ENCODE measurements around the gene ZFPM1.
A peak's percentile ranks its signal among the peaks of the same experiment; 100 is the strongest.

ZFPM1 gene

DNA sequence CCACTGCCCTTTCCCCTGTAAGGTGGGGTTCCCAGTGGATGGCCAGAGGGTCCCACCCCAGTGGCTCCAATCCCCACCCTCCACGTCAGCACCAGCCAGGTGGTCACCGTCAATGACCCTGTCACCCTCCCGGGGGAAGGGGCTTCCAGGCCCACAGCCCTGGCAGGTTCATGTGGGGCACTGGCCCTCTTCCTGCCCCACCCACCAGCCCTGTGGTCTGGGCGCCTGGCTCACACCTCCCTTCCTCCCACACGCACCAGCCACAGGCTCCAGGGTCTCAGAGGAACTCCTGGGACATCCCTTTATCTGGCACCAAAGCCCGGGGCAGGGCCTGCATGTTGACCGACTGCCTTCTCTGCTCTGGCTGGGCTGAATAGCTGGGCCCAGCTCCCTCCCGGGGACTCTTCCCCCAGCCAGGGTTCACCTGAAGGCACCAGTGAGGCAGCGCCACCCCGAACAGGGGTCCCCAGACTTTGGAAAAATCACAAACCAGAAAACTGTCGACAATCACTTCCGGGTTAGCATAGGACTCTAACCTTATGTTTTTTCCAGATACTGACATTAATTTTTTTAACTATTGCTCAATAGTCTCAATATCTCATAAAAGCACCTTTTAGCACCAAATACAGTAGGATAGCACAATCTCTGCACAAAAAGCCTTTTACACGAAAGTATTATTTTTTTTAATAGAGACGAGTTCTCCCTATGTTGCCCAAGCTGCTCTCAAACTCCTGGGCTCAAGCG lies 95.2 kb downstream of the ZFPM1 start:
- DNase-seq: no peak

DNA sequence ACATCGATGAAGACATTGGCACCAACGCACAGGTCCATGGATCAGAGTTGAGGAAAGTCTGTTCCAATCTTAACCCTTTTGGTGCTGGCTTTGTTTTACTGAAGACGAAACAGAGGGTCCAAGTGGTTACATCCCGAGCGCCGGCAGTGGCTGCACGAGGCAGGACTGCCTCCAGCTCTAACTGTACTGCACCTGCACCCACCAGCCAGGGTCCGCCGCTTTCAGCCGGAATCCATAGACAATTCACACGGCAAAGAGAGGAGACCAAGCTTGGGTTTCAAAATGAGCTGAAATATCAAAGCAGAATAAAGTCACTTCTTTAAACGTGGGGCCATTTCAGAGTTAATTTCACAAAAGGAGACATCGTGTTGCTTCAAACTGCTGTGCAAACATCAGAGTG lies 95.9 kb downstream of the ZFPM1 start:
- no peak for DNase-seq

DNA sequence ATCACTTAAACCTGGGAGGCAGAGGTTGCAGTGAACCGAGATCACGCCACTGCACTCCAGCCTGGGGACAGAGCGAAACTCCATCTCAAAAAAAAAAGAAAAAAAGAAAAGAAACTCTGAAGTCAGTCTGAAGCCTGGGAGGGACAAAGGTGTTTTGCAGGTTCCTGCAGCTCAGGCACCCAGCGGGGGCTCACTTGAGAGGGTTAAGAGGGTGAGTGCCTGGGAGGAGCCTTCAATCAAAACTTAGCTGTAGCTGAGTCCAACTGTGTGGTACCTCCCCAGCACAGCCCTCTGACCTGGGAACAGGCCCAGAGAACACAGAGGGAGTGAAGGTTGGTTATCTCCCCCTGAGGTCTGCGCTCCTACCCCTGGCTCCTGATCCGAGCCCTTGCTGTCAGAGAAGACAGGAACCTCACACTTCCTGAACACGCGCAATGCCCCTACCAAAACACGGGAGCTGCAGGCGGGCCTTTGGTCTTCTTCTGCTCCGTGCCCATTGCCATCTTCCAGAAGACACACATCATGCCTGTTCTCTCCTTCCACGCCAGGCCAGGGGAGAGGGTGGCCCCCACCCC lies 96.7 kb downstream of the ZFPM1 start:
- DNase-seq: no peak

DNA sequence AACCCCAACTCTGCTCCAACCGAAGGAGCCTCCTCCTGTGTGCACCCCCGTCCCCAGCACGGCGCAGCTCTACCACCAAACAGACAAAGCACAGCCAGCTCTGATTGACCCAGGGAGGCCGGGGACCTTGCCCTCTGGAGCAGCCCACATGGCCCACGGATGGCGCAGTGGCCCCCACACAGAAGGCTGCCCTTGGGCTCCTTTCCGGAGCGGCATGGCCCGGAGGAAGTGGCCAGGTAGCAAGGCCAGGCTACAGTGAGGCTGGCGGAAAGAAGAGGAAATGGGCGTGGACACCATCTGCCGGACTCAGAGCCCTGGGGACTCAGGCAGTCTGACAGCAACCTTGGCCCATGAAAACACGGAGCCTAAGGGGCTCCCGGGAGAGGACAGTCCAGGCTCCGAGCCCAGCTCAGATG lies 97.2 kb downstream of the ZFPM1 start:
- DNase-seq: no peak

DNA sequence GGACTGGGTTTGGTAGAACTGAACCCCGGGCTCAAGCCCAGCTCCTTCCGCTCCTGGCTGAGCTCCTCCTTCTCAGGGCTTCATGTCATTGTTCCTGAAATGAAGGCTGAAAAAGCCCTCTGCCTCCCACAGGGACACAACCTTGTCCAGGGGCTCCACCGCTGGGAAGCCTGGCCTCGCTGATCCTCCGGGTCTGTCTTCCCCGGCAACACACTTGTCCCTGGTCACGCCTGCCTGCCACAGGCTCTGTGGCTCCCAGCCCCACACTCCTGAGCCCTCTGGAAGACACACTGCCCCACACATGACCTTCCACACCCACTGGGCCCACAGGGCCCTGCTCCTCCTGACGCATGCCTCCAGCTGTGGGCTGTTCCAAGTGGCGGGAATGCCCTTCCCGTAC lies 99.1 kb downstream of the ZFPM1 start:
- DNase-seq: no peak

DNA sequence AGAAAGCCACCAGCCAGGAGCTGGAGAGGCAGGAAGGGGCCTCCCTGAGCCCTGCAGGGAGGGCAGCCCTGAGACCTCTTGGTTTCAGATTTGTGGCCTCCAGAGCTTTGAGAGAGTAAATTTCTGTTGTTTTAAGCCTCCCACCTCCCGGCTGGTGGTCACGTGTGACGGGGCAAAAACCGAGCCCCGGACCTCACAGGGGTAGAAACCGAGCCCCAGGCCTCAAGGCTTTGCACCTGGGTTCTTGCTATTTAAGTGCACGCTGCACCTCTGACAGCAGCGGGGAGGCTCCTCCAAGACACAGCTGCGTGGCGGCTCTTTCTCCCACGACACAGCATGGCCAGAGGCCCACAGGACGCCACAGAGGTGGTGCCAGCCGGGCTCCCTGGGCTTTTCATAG lies 99.7 kb downstream of the ZFPM1 start:
- DNase-seq: no peak

DNA sequence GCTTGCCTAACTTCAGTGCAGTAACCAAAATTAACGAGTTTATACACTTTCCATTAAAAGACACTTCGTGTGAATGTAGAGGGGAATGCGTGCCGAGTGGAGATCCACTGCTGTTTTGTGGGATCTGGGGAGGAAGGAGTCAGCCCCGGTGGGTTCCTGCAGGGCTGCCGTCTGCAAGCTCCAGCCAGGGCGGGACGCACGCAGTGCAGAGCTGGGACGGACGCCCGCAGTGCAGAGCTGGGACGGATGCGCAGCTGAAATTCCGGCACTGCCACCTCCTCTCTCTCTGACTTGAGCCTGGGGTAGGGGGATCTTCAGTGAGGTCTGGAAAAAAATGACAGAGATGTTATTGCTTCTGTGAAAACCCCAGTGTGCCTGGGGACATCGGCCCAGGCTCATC lies 100.7 kb downstream of the ZFPM1 start:
- no peak for DNase-seq

DNA sequence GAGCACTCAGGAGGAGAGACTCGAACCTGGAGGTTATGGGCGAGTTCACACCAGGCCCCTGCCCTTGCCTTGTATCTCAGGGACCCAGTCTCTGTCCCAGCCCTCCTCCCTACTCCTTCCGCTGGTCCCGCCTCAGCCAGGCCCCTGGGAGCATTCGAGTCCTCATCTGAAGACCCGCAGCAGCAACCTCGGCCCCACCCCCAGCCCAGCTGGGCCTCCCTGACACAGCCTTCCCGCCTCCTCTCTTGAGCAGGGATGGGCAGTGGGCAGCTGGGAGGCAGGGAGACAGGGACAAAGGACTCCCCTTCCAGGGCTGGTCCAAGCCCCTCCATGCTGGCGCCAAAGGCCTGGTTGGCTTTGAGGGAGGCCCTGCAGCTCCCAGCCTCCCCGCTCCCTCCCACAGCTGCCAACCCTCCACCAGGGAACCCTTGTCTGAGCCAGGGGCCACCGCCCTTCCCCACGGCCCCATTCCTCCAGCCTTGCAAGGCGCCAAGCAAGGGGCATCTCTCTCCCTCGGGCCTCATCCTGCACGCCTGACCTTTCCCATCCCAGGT lies 101.7 kb downstream of the ZFPM1 start:
- no peak for DNase-seq

DNA sequence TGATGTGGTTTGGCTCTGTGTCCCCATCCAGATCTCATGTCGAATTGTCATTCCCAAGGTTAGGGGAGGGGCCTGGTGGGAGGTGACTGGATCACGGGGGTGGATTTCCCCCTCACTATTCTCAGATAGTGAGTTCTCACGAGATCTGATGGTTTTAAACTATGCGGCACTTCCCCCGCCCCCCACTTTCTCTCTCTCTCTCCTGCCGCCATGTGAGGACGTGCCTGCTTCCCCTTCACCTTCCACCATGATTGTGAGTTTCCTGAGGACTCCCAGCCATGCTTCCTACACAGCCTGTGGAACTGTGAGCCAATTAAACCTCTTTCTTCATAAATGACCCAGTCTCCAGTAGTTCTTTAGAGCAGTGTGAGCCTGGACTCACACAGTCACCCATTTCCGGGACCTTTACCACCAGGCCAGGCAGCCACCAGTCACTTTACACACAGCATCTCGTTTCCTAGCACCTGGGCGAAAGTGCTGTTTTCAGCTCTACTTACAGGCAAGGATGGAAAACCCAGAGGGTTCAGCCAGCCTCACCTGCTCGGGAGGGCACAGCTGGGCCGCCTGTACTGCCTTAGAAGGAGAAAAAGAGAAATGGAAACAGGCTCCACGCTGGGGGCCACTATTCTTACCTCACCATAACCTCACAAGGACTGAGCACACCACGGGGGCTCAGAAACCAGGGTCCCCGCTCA lies 103.4 kb downstream of the ZFPM1 start:
- no peak for DNase-seq

DNA sequence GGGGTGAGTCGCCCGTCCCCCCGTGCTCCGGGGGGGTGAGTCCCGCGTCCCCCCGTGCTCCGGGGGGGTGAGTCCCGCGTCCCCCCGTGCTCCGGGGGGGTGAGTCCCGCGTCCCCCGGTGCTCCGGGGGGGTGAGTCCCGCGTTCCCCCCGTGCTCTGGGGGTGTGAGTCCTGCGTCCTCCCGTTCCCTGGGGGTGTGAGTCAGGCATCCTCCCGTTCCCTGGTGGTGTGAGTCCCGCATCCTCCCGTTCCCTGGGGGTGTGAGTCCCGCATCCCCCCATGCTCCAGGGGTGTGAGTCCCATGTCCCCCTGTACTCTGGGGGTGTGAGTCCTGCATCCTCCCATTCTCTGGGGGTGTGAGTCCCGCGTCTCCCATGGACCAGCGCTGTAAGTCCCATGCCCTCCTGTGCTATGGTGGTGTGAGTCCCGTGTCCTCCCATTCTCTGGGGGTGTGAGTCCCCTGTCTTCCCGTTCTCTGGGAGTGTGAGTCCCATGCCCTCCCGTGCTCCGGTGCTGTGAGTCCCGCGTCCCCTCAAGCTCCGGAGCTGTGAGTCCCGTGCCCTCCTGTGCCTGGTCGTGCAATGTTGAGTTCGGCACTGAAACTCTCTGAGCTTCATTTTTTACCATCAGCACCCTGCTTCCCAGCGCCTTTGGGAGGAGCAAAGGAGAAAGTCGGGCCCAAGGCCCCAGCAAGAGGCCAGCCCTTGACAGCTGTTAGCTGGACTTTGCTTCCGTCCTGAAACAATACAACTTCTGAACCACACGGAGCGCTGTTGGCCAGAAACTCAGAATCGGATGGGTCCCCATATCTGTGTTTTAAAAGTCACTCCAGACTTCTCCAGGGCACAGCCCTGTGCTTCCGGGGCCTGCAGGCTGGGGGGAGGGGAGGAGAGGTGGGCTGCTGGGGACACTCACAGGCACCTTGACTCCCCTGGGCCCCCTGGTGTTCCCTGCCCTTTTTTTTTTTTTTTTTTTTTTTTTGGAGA lies 105.7 kb downstream of the ZFPM1 start:
- no peak for DNase-seq

DNA sequence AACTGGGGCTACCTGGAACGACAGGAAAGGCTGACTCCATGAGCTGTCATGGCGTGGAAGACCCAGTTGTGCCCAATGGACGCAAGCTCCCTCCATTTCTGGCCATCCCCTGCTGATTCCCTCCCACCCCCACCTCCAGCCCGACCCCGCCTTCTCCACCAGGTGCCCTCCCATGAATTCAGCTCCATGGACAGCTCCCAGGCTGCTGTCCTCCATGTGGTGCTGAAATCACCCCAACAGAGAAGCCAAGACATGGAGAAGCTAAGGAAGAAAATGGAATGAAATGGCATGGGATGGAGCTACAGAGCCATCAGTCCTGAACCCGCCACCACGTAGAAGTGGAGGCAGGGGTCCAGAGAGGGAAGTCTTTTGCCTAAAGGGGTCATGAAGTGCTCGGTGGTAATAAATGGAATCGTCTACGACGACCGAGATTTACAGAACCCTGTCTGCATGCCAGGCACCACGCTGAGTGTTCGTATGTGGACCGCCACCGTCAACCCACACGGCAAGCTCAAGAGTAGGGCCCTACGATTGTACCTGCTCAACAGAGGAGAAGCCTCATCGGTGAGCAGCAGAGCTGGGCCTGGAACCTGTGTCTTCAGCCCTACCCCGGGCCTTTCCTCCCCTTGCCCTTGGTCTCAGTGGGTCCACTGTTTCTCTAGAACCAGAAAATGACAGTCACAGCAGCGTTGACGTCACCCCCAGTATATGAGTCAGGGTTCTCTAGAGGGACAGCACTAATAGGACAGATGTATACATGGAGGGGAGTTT lies 107.8 kb downstream of the ZFPM1 start:
- no peak for DNase-seq

DNA sequence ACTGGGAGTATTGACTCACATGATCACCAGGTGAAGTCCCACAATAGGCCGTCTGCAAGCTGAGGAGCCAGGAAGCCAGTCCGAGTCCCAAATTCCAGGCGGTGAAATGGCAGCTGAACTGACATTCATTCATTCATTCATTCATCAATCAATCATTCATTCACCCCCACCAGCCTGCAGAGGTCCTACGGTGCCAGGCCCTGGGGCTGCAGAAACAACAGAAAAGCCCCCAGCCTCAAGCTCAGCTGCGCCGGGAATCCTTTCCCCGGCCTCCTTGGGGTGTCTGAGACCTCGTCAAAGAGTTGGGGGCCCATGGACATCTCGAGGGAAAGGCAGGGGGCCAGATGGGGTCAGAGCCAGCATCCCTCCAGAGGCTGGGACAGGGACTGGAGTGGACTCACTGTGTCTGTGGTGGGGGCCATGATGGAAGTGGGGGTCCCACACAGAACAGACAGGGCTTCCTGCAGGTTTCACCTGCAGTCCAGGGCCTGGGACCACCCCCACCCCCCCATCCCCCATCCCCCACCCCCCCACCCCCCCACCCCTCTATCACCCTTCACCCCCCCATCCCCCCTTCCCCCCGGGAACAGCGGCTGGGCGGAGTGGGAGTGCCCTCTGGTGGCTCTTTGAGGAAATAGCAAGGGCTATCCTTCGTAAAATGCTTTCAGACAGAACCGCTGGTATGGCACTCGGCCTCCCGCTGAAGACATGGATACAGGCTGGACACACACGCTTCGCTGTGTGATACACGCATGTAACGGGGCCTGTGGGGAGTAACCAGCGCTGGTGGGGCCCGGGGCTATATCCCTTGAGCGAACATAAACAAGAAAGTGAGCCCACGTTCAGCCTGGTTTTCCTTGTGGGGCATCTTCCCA lies 108.6 kb downstream of the ZFPM1 start:
- DNase-seq: peak; percentile 55

DNA sequence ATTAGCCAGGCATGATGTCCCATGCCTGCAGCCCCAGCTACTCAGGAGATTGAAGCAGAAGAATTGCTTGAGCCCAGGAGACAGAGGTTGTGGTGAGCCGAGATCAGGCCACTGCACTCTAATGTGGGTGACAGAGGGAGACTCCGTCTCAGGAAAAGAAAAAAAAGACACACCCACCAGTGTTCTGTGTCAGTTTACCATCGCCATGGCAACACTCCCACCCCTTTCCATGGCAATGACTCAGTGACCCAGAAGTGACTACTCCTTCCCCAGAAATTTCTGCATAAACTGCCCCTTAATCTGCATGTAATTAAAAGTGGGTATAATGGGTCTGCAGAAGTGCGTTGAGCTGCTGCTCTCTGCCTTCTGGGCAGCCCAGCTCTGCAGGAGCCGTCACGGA lies 113.1 kb downstream of the ZFPM1 start:
- peak; percentile 89 for DNase-seq

DNA sequence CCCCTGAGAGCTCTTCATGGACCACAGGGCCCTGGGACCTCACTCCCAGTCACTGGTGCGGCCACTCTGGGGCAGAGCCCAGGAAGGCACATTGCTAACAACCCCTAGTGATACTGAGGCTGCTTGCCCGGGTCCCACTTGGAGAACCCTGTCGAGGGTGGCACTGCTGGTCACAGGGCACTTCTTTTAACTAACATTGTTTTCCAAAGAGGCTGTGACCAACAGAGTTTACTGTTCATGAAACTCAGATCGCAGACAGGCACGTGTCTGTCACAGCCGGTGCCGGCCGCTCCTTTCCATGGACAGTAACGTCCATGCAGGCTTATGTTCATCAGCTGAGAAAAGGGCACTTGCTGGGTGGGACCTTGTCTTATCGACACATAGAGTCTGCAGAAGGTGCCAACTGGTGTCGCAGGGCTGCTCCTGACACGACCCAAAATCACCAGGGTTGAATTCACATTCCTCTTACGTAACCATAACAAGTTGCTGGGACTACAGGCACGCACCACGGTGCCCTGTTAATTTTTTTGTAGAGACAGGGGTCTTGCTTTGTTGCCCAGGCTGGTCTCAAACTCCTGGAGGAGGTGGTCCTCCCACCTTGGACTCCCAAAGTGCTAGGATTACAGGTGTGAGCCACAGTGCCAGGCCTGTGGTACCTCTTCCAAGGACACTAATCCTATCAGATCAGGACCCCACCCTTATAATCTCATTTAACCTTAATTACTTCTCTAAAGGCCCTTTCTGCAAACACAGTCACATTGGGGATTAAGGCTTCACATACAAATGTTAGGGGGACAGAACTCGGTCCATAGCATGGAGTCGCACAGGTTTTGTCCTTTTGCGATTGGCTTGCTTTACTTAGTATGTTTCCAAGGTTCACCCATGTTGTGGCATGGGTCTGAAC lies 115.9 kb downstream of the ZFPM1 start:
- DNase-seq: no peak

DNA sequence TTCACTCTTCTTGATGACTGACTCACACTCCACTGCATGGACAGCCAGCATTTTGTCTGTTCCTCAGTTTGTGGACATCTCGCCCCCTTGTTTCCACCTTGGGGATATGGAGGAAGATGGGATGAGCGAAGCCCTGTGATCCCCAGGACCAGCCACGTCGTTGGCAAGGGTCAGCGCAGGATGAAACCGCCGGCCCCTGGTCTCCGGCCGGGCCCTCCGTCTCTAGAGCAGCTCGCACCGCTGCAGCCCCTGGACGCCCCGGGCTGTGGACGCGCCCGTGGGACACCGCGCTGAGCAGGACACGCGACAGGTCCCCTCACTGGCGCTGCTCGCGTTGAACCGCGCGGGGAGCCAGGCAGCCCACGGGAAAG lies 116.5 kb downstream of the ZFPM1 start:
- no peak for DNase-seq

DNA sequence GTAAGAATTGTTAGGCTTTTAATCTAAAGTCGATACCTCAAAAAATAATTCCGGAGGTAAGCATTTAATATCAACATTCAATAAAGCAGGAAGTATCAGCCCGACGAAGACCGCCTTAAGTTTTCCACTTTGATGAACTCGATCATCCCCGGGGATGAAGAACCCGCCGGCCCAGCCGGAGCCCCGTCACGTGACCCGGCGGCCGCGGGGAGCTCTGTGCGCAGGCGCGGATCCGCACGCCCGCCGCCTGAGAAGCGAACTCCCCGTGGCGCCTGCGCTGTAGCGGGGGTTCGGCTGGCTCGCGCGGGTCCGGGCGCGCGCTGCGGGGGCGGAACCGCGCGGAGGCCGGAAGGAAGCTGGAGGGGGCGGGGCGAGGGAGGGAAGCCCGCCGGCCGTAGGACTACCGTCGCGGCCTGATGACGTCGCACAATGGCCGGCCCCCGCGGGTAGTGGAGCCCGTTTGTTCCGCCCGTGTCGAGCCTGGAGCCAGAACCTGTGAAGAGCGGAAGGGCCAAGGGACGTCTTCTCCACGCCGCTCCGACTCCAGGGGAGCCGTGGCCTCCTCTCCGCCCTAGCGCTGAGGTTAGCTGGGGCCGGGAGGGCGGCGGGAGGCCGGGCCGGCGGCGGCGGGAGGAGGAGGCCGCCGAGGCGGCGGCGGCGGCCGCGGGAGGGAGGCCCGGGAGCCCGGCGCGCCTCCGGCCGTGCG lies 117.1 kb downstream of the ZFPM1 start, which contains the start of gene ZC3H18:
Gene ZC3H18 (plus strand): TSS at position 419 of the 706 bp plus-strand sequence. CDS start 6,721 bp downstream, outside the sequence.
- peak; percentile 98 for DNase-seq

DNA sequence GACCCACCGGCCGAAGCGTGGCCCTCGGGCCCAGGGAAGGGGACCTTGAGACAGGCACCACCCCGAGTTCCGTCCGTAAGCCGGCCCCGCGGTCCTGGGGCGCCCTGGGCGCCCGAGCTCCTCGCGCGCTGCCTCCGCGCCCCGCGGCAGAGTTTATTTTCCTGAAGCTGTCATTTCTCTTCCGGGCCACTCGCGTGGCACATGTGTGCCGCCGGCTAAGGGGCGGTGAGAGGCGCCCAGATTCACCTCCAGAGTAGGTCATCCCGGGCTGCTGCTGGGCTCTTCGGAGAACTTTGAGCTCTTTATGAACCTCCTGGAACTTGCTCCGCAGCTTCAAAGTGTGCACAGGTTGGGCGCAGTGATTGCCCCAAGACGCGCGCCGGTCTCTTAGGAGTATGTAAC lies 117.6 kb downstream of the ZFPM1 start:
- peak; percentile 62 for DNase-seq

DNA sequence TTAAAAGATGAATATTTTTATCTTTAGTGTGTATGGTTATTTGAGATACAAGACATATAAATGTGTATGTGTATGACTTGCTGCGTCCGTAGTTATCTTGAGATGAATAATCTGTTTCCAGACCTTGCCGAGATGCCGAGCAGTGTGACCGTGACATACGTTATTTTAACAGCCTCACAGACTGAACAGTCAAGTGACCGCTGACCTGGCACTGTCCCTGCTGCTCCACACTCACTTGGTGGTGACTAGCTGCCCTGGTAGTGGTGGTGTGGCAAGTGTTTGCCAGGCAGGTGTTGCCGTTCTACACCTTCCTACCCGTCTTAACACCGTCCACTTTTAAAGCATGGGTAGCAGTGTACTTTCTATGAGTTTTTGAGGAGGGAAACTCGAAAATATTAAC lies 122.2 kb downstream of the ZFPM1 start:
- no peak for DNase-seq

DNA sequence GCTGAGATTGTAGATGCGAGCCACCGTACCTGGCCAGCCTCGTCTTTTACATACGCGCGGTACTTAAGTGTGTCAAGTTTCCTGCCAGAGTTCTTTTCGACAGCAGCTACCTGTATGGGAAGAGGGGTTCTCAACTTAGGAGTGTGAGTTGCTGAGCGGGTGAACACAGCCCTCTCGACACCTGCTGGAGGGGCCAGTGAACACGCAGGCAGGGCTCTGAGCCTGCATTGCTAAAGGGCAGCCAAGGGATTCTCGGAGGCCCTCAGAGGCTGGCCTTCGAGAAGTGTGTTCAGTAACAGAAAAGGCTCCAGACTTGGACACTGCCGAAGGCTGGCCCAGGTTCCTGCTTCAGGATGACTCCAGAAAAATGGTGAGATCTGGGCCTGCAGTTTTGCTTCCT lies 123.2 kb downstream of the ZFPM1 start:
- no peak for DNase-seq

All from activated CD4-positive, alpha-beta T cell treated with anti-CD3 and anti-CD28 coated beads for 48 hours (primary cell).